Neural progenitor cell (in vitro differentiated cells): ENCODE results near the gene GNS. TPM values are rescaled to one million over a fixed set of nuclear protein-coding genes. Genes with fewer than 3 reads are reported as not detected.

Experiments used
- DNase-seq: peaks from one replicate; pipeline ENCODE4 v3.0.0-alpha.2; 2016; ENCODE audit warnings: low spot score
- H2AFZ ChIP-seq: fragments of 200-600 bp; sonication (generic); replicated peaks from 2 replicates; pipeline ENCODE4 v1.6.1; 2016; ENCODE audit warnings: antibody characterized with exemption
- H3F3A ChIP-seq: fragments of 200-600 bp; sonication (generic); 2 replicates; pipeline ENCODE4 v1.6.1; 2016; ENCODE audit warnings: antibody characterized with exemption, low read depth
- H3K27ac ChIP-seq: fragments of 200-600 bp; sonication (generic); 2 replicates; pipeline ENCODE4 v1.5.1; 2016; ENCODE audit warnings: mild to moderate bottlenecking
- H3K27me3 ChIP-seq: fragments of 200-600 bp; sonication (generic); 2 replicates; pipeline ENCODE4 v1.6.1; 2016; ENCODE audit warnings: mild to moderate bottlenecking, moderate library complexity
- H3K36me3 ChIP-seq: fragments of 200-600 bp; sonication (generic); 2 replicates; pipeline ENCODE4 v1.5.1; 2016
- H3K4me1 ChIP-seq: fragments of 200-600 bp; sonication (generic); 2 replicates; pipeline ENCODE4 v1.6.1; 2016; ENCODE audit warnings: mixed run types
- H3K4me2 ChIP-seq: fragments of 200-600 bp; sonication (generic); 2 replicates; pipeline ENCODE4 v1.6.1; 2016
- H3K4me3 ChIP-seq: fragments of 200-600 bp; sonication (generic); 2 replicates; pipeline ENCODE4 v1.5.1; 2016
- H3K79me2 ChIP-seq: fragments of 200-600 bp; sonication (generic); 2 replicates; pipeline ENCODE4 v1.6.1; 2016; ENCODE audit warnings: low read depth
- H3K9ac ChIP-seq: fragments of 200-600 bp; sonication (generic); 2 replicates; pipeline ENCODE4 v1.6.1; 2016
- H3K9me3 ChIP-seq: fragments of 200-600 bp; sonication (generic); 2 replicates; pipeline ENCODE4 v1.5.1; 2016; ENCODE audit warnings: low read depth
- H4K20me1 ChIP-seq: fragments of 200-600 bp; sonication (generic); 2 replicates; pipeline ENCODE4 v1.6.1; 2016; ENCODE audit warnings: low read depth
- H3K27ac Mint-ChIP-seq: 3 replicates; pipeline ENCODE4 v1.8.0; 2021; ENCODE audit warnings: mixed read lengths
- H3K27me3 Mint-ChIP-seq: 2 replicates; pipeline ENCODE4 v1.8.0; 2022; ENCODE audit warnings: low read depth, mild to moderate bottlenecking, inconsistent platforms, moderate library complexity, mixed read lengths; ENCODE audit not compliant: insufficient read depth
- H3K36me3 Mint-ChIP-seq: 3 replicates; pipeline ENCODE4 v1.8.0; 2021; ENCODE audit warnings: mixed read lengths
- H3K4me1 Mint-ChIP-seq: 3 replicates; pipeline ENCODE4 v1.8.0; 2021; ENCODE audit warnings: mixed read lengths
- H3K4me3 Mint-ChIP-seq: 3 replicates; pipeline ENCODE4 v1.8.0; 2021; ENCODE audit warnings: mild to moderate bottlenecking, moderate library complexity, mixed read lengths
- H3K9me3 Mint-ChIP-seq: 3 replicates; pipeline ENCODE4 v1.8.0; 2020; ENCODE audit warnings: mixed read lengths
- EZH2 ChIP-seq: fragments of 200-600 bp; sonication (generic); IDR thresholded peaks from 2 replicates; pipeline ENCODE4 v1.6.1; 2017; ENCODE audit warnings: antibody characterized with exemption, mild to moderate bottlenecking, moderate library complexity
- EZH2phosphoT487 ChIP-seq: fragments of 200-600 bp; sonication (generic); IDR thresholded peaks from 2 replicates; pipeline ENCODE4 v1.6.1; 2017; ENCODE audit warnings: antibody characterized with exemption
- total RNA-seq: library from RNA; depleted of rRNA; stranded (reverse); fragments of >200 nt; gene quantifications from 2 replicates; pipeline ENCODE4 v1.2.3, GENCODE V29; 2015; ENCODE audit warnings: low replicate concordance
- TF ChIP-seq, protein P1 (sequence below): fragments of 200-600 bp; sonication (generic); IDR thresholded peaks from 2 replicates; pipeline ENCODE4 v1.5.1; 2017; ENCODE audit warnings: antibody characterized with exemption, mild to moderate bottlenecking

Gene GNS
- total RNA-seq, 1 donor from 2014 or later: 41.2 TPM

DNA sequence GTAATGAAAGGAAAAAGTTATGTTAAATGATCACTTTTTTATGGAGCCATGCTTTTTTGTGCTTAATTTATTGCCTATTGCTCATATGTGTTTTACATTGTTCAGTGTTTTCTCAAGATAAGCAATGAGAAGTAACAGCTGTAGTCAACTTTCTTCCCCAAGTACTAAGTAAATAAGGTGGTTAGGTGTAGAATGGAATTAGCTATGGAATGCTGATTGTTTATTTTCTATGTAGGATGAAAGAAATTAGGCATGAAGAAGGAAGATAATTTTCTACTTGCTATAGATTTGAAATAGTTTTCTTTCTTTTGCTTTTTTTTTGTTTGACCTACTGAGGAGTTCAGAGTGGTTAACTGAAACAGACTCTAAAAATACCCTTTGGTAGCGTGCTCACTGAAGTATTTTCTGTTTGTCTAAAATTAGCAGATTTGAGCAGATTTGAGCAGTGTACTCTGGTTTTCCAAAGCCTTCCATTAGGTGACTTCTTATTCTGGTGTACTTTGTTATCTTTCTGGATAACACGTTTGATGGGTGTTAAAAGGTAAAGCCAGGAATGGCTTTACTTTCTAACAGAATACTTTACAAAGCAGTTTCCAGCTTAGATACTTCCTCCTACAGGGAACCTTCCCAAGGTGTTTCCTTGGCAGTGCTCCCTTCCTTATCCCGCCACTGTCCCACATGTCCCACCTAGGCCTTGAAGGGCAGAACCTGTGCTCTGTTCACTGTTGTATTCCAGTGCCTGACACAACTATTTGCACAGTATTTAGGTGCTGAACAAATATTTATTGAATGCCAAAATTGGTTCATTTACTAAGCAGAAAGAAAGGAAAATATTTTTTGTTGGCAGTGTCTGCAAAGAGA, 92.9 kb downstream of the GNS start:
- Histone ChIP-seq H3K36me3 (no peaks in the 10 kb centered on the region), H3K79me2 (peaks cover 36% of the 10 kb centered on the region), H3K4me3 (no peak overlapping the region), H3K9me3 (no peaks in the 10 kb centered on the region), H3K4me1 (peaks cover 12% of the 10 kb centered on the region), H3F3A (no peaks in the 10 kb centered on the region), H2AFZ (no peak overlapping the region), H4K20me1 (peaks cover 36% of the 10 kb centered on the region), H3K27ac (no peak overlapping the region), H3K4me2 (no peak overlapping the region), H3K27me3 (no peaks in the 10 kb centered on the region), H3K9ac (no peak overlapping the region)
- H3K4me1 Mint-ChIP-seq: peaks cover 36% of the 10 kb centered on the region
- no peak overlapping the region for H3K27ac Mint-ChIP-seq
- H3K27me3 Mint-ChIP-seq: no peaks in the 10 kb centered on the region
- H3K9me3 Mint-ChIP-seq: no peaks in the 10 kb centered on the region
- no peak for DNase-seq
- TF ChIP-seq EZH2phosphoT487: no peak
- TF ChIP-seq, protein P1, sequence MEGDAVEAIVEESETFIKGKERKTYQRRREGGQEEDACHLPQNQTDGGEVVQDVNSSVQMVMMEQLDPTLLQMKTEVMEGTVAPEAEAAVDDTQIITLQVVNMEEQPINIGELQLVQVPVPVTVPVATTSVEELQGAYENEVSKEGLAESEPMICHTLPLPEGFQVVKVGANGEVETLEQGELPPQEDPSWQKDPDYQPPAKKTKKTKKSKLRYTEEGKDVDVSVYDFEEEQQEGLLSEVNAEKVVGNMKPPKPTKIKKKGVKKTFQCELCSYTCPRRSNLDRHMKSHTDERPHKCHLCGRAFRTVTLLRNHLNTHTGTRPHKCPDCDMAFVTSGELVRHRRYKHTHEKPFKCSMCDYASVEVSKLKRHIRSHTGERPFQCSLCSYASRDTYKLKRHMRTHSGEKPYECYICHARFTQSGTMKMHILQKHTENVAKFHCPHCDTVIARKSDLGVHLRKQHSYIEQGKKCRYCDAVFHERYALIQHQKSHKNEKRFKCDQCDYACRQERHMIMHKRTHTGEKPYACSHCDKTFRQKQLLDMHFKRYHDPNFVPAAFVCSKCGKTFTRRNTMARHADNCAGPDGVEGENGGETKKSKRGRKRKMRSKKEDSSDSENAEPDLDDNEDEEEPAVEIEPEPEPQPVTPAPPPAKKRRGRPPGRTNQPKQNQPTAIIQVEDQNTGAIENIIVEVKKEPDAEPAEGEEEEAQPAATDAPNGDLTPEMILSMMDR: no peak
- no peak for TF ChIP-seq EZH2
- no peak overlapping the region for H3K4me3 Mint-ChIP-seq
- no peaks in the 10 kb centered on the region for H3K36me3 Mint-ChIP-seq

DNA sequence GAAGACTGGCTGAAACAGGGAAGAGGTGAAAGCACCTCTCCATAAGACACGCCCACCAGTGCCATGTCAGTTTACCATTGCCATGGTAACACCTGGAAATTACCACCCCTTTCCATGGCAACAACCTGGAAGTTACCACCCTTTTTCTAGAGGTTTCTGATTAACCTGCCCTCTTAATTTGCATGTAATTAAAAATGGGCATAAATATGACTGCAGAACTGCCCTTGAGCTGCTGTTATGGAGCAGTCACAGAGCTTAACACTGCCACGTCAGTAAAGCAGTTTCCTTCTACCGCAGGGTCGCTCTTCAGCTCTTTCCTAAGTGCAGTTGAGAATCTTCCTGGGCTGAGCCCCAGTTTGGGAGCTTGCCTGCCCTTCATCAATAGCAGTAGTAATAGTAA, 93.7 kb downstream of the GNS start:
- no peaks in the 10 kb centered on the region for H3K9me3 Mint-ChIP-seq
- H3K79me2 ChIP-seq: peaks cover 44% of the 10 kb centered on the region
- no peak overlapping the region for H3K4me3 ChIP-seq
- peaks cover 30% of the 10 kb centered on the region for H3K4me1 Mint-ChIP-seq
- no peak overlapping the region for H3K27ac Mint-ChIP-seq
- H3K4me3 Mint-ChIP-seq: no peak overlapping the region
- H4K20me1 ChIP-seq: peaks cover 28% of the 10 kb centered on the region
- no peak overlapping the region for H3K9ac ChIP-seq
- no peak overlapping the region for H3K27ac ChIP-seq
- H3K4me2 ChIP-seq: peak overlapping the region; percentile 3
- peak; percentile 31 for DNase-seq
- H3K36me3 Mint-ChIP-seq: no peaks in the 10 kb centered on the region
- no peaks in the 10 kb centered on the region for H3K9me3 ChIP-seq
- H3K27me3 ChIP-seq: no peaks in the 10 kb centered on the region
- no peak overlapping the region for H2AFZ ChIP-seq
- TF ChIP-seq EZH2phosphoT487: no peak
- TF ChIP-seq EZH2: no peak
- TF ChIP-seq, protein P1: no peak
- no peaks in the 10 kb centered on the region for H3K36me3 ChIP-seq
- H3K27me3 Mint-ChIP-seq: peaks cover 2% of the 10 kb centered on the region
- peaks cover 7% of the 10 kb centered on the region for H3K4me1 ChIP-seq
- no peaks in the 10 kb centered on the region for H3F3A ChIP-seq

Other genes starting within 250 kb of the GNS start
- 11.8 and 14.5 TPM in 2 replicates for gene RASSF3, start 148.9 kb downstream of the GNS start, total RNA-seq
- gene TBC1D30, start 65.2 kb upstream of the GNS start, total RNA-seq: 9.4 and 9.7 TPM in 2 replicates